Activated T-cell treated with anti-CD3 and anti-CD28 coated beads for 4 hours (primary cell): ENCODE results near the gene IFT122.
"Not testable (repeated sequence)": the region's sequence is repeated elsewhere in the genome, so short reads cannot be mapped to it uniquely, and the experiment has no call there.

Source experiments
- DNase-seq: peaks from one replicate; pipeline ENCODE4 v3.0.0-alpha.2; 2020

The IFT122 gene

GRCh38 chr3:129542747-129543146 is 102.7 kb downstream of the IFT122 start:
- DNase-seq: no peak

- DNase-seq: no peak
Observed at GRCh38 chr3:129543156-129543790, 103.2 kb downstream of the IFT122 start, which contains the start of gene H1-8. TSS of gene H1-8 (plus strand) at chr3:129543175. CDS start at chr3:129543219, 44 bp downstream.

- DNase-seq: no peak
Observed at GRCh38 chr3:129543999-129544398, 104.0 kb downstream of the IFT122 start.

GRCh38 chr3:129545951-129546350 is 105.9 kb downstream of the IFT122 start:
- not testable (repeated sequence) for DNase-seq

GRCh38 chr3:129547241-129547640 is 107.2 kb downstream of the IFT122 start:
- DNase-seq: no peak

GRCh38 chr3:129548104-129548965 is 108.3 kb downstream of the IFT122 start:
- DNase-seq: no peak

GRCh38 chr3:129549006-129549800 is 109.2 kb downstream of the IFT122 start:
- DNase-seq: no peak

- no peak for DNase-seq
Observed at GRCh38 chr3:129549805-129550204, 109.8 kb downstream of the IFT122 start.

GRCh38 chr3:129552287-129553050 is 112.4 kb downstream of the IFT122 start:
- DNase-seq: no peak

GRCh38 chr3:129553171-129553570 is 113.1 kb downstream of the IFT122 start:
- DNase-seq: no peak

GRCh38 chr3:129553719-129554118 is 113.7 kb downstream of the IFT122 start:
- no peak for DNase-seq

GRCh38 chr3:129554356-129555152 is 114.5 kb downstream of the IFT122 start:
- DNase-seq: no peak

GRCh38 chr3:129555153-129555550 is 115.1 kb downstream of the IFT122 start:
- no peak for DNase-seq

GRCh38 chr3:129555616-129556357 is 115.8 kb downstream of the IFT122 start:
- no peak for DNase-seq

- DNase-seq: no peak
Observed at GRCh38 chr3:129556358-129556695, 116.3 kb downstream of the IFT122 start.

- no peak for DNase-seq
Observed at GRCh38 chr3:129556890-129557547, 117.0 kb downstream of the IFT122 start.

GRCh38 chr3:129557548-129557894 is 117.5 kb downstream of the IFT122 start:
- no peak for DNase-seq

GRCh38 chr3:129558081-129558771 is 118.2 kb downstream of the IFT122 start:
- DNase-seq: no peak

- no peak for DNase-seq
Observed at GRCh38 chr3:129558772-129559564, 118.9 kb downstream of the IFT122 start.
